ENCODE measurements around the gene GALNS.
"Not testable (repeated sequence)": the region's sequence is repeated elsewhere in the genome, so short reads cannot be mapped to it uniquely, and the experiment has no call there.

The GALNS gene, protein sequence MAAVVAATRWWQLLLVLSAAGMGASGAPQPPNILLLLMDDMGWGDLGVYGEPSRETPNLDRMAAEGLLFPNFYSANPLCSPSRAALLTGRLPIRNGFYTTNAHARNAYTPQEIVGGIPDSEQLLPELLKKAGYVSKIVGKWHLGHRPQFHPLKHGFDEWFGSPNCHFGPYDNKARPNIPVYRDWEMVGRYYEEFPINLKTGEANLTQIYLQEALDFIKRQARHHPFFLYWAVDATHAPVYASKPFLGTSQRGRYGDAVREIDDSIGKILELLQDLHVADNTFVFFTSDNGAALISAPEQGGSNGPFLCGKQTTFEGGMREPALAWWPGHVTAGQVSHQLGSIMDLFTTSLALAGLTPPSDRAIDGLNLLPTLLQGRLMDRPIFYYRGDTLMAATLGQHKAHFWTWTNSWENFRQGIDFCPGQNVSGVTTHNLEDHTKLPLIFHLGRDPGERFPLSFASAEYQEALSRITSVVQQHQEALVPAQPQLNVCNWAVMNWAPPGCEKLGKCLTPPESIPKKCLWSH

DNA sequence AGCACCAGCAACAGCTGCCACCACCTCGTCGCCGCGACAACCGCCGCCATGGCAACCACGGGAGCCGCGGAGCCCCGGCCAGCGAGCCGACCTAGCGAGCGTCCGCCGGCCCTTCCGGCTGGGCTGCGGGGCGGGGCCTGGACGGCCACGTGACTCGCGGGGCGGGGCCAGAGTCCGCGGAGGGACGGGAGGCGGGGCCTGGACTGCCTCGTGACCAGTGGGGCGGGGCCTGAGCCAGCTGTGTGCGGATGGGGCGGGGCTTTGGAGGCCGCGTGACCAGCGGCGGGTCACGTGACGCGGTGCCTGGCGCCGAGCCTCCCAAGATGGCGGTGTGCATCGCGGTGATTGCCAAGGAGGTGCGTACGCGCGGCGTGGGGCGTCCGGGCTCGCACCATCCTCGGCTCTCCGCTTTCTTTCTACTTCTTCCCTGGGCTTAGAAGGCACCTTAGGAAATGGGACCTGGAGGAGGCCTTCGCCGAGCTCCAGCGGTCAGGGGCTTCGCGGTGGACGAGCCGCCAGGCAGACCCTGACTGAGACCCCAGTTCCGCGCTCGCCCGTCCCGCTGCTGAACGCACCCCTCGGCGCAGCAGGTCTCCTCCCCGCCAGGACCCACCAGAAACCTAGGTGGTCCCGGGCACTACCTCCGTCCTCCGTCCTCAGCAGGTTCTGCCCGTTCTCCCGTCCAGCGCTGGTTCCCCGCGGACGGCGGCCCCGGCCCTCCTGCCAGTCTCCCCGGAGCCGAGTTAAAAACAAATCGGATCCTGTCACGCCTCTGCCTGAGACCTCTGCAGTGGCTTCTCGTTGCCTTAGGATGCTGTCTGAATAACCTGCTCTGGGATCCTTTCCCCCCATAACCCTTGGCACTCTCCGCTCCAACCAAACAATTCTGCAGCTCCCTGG lies at the start of gene GALNS, which contains the start of gene TRAPPC2L:
Gene GALNS, minus strand, starts transcription at position 120 of the 900 bp plus-strand sequence. Its CDS starts 70 bp downstream, at position 50.
Gene TRAPPC2L, plus strand, starts transcription at position 300 of the 900 bp plus-strand sequence. Its CDS starts 24 bp downstream, at position 324.
- peak; percentile 81 to 99 (median 97) for DNase-seq

DNA sequence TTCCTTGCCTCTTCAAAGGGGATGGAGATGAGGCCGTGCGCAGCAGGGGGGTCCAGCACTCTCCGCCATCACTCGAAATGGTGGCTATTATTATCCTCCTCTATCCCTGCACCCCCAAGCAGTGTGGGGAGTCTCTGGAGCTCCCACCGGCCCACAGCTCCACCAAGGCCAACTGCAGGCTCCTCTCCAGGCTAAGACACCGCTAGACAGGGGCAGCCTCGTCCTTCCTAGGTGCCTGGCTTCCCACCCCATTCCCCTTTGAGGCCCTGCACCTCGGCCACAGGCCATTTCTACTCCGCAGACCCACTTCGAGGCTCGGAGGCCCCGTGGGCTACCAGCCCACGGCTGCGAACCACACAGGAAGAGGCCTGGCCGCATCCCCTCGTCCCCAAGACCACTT lies 49.3 kb upstream of the GALNS start:
- no peak for DNase-seq

DNA sequence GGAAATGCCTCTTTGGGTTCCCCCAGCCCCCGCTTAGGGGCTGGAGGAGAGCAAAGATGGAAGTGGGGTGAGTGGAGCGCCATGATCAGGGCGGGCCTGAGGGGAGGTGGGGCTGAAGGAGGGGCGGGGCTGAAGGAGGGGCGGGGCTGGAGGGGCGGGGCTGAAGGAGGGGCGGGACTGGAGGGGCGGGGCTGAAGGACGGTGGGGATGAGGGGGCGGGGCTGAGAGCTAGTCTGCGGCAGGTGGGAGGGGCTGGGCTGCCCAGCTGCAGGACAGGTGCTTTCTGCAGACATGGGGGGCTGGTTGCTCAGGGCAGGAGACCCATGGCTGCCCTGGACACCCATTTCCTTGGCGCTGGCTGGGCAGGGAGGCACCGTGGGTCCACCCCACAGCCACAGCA lies 48.8 kb upstream of the GALNS start:
- no peak for DNase-seq

DNA sequence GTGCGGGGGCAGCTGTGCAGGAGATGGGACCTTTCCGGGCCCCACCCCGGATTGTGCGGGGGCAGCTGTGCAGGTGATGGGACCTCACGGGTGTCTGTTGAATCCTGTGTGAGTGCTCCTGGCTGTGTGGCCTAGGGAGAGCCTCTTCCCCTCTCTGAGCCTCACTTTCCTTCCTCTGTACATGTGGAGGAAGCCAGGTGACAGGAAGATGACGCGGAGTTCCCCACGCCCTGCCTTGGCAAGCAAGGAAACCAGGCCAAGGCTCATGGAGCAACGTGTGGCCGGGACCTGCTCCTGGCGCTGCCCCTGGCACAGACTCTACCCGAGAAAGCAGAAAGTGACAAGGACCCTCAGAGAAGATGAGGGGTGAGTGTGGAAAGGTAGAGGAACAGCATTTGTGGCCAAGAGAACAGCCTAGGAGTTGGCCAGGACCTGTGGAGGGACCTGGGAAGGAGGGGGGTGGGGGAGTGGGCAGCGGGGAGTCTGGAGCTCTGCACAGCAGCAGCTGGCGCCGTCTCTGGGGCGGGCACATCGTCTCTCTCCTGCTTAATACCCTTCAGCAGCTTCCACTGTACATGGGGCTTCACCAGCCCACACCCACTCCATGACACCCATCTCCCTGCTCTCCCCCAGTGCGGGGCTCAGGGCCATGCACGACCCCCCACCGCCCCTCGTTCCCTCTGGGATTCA lies 48.1 kb upstream of the GALNS start:
- DNase-seq: no peak

DNA sequence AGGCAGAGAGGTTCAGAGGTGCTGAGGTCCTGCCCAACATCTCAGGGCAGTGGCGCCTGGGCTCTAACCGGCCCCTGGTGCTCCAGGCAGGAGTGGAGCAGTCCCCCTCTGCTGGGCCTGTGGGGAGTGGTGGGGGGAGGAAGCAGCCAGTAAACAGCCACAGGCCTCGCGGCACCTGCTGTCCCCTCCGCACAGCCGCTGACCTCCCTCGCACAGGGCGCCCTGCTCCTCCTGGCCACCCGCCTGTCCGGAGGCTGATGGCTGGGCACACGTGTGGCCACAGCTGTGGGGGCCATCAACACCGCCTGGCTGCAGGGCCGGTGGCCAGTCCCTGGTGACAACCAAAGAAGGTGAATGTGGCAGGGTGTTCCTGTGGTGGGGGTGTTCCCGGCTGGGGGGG lies 46.5 kb upstream of the GALNS start:
- no peak for DNase-seq

DNA sequence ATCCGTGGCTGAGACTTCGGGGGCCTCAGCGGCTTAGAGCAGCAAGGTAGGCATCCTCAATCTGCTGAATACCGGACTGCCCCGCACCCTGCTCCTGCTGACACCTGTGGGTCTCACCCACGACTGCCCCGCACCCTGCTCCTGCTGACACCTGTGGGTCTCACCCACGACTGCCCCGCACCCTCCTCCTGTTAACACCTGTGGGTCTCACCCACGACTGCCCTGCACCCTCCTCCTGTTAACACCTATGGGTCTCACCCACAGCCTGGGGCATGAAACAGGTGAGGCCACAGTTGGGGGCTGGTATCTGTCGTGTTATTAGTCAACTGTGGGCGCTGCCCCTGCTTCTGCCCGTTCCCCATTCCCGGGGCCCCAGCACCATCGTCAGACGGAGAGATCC lies 46.0 kb upstream of the GALNS start:
- DNase-seq: no peak

DNA sequence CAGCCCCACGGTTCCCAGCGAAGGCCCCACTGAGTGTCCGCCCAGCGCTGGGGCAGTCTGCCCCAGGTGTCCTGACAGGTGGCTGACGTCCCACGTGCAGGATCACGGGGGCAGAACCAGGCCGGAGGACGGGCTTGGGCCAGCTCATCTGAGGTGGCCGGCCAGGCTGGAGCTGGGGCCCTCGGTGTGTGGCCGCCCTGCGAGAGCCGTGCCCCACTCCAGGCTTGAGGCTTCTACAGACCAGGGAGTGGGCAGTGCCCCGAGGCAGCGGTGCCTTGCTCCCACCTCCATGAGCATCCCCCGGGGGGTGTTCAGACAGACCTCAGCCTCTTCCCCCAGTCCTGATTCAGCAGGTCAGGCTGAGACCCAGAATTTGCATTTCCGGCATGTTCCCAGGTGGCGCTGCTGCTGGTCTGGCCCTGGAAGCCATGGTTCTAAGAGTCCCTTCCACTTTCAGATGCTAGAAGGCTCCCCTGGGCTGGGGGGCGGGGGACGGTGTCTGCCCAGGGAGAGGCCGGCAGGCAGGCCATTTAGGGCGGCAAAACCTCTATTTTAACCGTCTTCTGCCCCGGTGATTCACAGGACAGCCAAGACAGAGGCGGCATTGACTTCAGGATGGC lies 45.1 kb upstream of the GALNS start:
- DNase-seq: no peak

DNA sequence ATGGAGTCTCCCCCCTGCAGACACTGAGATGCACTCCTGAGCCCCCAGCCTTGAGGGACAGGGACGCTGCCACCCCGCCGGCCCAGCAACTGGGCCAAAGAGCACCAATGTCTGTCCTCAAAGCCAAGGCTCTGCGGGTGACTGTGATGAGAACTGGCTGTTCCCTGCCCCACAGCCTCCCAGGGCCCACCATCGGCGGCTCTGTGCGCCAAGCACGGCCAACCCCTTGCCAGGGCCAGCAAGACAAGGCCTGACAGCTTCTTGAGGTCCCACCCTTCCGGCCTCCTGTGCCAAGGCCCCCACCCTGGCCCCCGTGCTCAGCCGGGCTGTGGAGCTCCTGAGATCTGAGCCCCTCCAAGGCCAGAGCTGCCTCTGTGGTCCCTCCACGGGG lies 43.9 kb upstream of the GALNS start:
- DNase-seq: no peak

DNA sequence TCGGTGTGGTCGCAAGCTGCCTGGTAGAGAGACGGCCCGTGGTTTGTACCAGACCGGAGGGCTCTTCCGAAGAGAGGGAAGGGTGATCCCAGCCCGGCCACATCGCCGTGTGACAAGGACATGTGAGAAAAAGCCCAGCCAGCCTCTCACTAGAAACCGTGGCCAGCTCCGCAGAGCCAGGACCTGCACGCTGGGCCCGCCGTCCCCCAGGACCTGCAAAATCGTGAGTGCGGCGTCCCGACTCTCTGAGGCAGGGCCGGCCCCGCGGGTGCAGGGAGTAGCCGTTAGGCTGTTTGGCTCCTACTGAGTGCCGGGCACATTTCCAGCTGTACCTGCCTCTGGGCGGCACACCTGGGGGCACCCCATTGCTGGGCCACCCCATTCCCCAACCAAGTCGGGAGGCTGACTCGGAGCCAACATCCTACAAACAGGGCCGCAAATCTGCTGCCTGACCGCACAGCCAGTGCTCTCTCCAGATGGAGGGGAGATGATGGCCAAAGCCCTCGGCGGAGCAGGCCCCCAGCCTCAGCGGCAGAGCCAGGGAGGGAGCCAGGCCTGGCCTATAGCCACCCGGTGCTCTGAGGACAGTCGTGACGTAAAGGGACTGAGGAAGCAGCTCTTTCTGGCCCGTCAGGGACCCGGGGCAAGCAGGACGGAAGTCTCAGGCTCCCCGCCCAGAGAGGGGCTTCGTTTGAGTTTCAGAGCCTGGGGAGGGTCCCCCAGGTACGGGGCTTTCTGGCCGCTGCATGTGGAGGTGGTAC lies 43.3 kb upstream of the GALNS start:
- DNase-seq: no peak

DNA sequence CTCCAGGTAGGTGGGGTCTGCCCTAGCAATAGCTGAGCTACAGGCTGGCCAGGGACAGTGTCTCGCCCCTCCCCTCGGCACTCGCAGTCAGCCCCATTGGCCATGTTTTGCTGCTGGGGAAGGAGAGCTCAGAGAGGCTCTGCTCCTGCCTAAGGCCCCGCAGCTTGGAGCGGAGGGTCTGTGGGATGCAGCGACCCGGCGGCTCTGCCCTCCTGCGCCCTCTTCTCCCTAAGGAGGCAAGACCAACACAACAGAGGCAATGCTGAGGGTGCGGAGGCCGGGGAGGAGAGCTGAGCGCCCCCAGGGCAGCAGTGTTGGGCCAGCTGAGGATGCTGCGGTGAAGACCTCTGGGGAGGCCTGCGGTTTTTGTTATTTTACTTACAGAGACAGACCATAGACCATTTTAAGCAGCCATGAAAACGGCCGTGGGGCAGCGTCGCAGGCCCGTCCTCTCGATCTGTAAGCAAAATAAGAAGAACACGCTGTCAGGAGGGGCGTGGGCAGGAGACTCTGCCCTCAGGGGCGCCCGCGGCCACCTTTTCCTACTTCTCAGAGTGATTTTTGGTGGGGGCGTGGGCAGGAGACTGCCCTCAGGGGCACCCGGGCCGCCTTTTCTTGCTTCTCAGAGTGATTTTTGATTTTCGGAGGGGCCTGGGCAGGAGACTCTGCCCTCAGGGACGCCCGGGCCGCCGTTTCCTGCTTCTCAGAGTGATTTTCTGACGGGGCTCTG lies 41.1 kb upstream of the GALNS start:
- DNase-seq: no peak

DNA sequence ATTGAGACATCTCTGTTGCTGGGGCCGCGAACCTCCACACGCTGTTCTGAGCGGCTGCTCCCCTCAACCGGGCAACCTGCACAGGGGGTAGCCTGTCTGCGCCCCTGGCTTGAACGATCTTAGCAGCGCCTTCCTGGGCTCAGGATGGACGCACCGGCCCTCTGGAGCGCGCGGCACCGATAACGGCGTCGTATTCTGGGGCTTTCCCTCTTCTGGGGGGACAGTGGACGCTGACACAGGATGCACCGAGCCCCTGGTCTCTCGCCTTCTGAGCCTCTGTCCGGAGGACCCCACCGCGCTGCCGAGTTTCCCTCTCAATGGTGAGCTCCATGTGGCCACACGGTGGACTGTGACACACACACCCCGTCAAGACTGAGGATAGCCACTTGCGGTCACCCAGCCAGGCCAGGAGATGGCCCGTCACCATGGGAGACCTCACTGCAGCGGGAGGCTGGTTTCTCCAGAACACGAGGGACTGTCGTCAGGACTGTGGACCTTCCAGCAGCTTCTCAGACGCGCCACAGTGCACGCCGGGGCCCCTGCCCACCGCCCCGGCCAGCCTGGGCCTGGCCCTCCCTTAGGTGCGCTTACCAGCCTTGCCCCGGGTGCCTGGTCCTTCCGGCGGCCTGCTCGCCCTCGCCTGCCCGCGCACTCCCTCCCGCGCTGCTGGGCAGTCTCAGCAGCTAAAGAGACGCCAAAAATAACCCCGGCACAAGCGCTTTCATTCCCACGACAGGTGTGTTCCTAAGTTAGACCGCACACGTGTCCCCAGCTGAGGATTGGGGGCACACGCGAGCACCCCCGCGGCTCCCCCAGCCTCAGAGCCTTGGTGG lies 39.7 kb upstream of the GALNS start:
- no peak for DNase-seq

DNA sequence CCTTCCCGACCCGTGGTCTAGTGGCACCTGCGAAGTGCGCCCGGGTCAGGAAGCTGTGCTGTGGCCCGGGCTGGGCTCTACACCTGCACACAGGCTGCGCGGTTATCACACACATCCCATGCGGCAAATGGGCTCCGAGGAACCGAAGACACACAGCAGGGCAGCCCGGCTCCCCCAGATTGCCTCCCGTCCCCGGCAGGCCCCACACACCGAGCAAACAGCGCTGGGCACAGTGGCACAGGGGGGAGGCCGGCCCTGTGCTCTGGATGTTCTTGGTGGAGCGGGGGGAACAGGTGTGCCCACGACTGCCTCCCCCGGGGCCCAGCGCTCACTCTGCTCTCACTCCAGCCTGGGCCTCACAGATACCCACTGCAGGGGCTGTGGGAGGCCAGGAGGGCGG lies 38.6 kb upstream of the GALNS start:
- DNase-seq: no peak

DNA sequence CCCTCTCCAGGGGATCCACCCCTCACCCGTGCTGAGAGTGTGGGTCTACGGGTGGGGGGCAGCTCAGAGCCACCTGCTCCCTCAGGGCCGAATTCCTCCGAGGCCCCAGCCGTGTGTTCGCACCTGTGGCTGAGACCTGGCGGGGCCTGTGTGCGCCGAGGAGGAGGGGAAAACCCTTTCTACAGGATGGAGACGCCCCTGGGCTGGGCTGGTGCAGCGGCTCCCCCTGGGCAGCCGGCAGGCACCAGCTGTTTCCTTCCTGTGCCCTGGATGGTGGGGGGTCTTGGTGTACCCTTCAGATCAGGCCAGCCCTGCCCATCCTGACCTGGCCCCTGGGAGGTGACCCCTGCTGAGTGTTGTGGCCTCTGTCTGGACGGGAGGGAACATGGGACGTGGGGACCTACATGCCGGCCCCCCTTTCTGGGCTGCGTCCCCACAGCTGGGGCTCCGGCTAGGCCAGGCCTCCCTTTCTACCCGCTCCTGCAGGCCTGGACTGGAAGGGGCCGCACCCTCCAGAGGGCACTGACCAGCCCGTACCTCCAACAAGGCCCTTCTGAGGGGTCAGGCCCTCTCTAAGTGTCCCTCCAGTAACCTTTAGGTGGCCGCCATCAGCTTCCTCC lies 38.0 kb upstream of the GALNS start:
- no peak for DNase-seq

DNA sequence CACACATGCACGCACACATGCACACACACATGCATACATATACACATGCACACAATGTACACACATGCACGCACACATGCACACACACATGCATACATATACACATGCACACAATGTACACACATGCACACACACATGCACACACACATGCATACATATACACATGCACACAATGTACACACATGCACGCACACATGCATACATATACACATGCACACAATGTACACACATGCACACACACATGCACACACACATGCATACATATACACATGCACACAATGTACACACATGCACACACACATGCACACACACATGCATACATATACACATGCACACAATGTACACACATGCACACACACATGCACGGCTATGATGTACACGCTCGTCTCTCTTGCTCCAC lies 37.5 kb upstream of the GALNS start:
- not testable (repeated sequence) for DNase-seq

DNA sequence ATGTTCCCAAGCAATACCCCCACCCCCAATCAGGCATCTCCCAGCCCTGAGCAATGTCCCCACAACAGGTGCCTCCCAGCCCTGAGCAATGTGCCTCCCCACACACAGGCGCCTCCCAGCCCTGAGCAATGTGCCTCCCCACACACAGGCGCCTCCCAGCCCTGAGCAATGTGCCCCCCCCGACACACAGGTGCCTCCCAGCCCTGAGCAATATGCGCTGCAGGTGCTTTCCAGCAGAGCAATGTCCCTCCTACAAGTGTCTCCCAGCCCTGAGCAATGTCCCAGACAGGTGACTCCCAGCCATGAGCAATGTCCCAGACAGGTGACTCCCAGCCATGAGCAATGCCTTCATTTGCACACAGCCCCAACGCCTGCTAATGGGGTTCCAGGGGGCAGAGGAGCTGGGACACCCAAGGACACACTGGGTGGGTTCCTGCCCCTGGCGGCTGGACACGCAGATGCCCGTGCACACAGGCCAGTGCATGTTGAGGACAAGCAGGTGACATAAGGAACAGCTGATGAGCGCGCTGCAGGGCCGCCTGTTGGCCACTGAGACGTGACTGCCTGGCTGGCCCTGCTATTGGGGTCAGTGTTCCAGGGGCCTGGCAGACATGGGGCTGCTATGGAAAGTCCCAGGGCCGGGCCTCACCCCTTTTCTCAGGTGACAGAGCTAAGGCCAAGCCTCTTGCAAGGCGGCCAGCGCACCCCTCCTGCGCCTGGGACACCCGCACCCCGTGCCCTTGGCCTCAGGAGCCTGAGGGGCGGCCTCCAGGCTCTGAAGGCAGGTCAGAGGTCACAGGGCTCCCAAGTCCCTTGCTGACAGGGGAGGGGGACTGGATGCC lies 36.6 kb upstream of the GALNS start:
- peak in 1 of 58 donors; percentile 5 for DNase-seq

DNA sequence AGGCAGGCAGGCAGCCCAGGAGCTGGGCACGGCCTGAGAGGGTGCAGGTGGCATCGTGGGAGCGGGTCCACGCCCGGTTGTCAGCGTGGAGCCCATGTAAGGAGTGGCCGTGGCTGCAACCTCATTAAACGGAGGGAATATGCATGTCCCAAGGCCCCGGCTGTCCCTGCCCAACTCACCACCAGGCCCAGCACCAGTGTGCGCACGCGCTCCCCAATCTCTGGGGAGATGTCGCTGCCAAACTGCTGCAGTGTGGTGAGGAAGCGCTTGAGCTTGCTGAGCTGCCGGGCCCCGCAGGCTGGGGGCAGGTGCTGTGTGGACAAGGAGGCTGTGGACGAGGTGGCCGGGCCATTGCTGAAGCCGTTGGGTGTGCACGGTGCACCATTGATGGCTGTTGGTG lies 35.3 kb upstream of the GALNS start:
- no peak for DNase-seq

DNA sequence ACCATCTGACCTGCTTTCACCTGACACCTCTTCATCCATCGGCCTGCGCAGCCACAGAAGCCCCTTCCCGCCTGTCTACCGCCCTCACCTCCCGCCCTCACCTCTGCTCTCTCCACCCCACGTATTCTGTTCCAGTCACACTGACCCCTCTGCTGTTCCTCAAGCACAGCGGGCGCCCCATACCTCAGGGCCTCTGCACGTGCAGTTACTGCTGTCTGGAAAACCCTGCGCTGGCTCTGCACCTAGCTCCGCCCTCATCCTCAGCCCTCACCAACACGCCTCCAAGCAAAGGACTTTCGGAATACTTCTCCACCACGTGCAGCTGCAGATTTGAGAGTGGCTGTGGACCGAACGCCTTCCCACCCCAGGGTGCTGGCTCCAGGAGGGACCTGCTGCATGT lies 34.3 kb upstream of the GALNS start:
- no peak for DNase-seq
